HepG2 (cell line): ENCODE measurements around the gene PFDN5. TPM values are rescaled to one million over a fixed set of nuclear protein-coding genes. Genes with fewer than 3 reads are reported as not detected.

Source experiments
- DMAP1 ChIP-seq: IDR thresholded peaks from 2 replicates; pipeline ENCODE4 v1.6.1; 2016
- E2F1 ChIP-seq: sonication (generic); formaldehyde crosslinking; IDR thresholded peaks from 2 replicates; pipeline ENCODE4 v1.5.0; 2020; ENCODE audit warnings: missing genetic modification reagents
- HMG20B ChIP-seq: conservative IDR thresholded peaks from 2 replicates; pipeline ENCODE4 v1.6.1; 2016; ENCODE audit warnings: missing genetic modification reagents, missing compliant biosample characterization
- HMGXB4 ChIP-seq, 2 experiments: sonication (generic) in 1 of 2; formaldehyde crosslinking in 1 of 2; IDR thresholded peaks; 2 replicates each; pipeline versions ENCODE4 v1.4.0 to v1.6.1; 2018 to 2020; ENCODE audit warnings: missing genetic modification reagents in 2 of 2, borderline replicate concordance in 1 of 2, low read depth in 1 of 2, mild to moderate bottlenecking in 1 of 2, missing biosample characterization in 1 of 2
- HOXD1 ChIP-seq: sonication (generic); formaldehyde crosslinking; IDR thresholded peaks from 2 replicates; pipeline ENCODE4 v1.5.0; 2020; ENCODE audit warnings: missing genetic modification reagents
- IRX3 ChIP-seq: sonication (generic); formaldehyde crosslinking; IDR thresholded peaks from 2 replicates; pipeline ENCODE4 v1.8.1; 2023; ENCODE audit warnings: mild to moderate bottlenecking, low read depth, missing genetic modification reagents, borderline replicate concordance
- KAT2B ChIP-seq: fragments of 150-350 bp; IDR thresholded peaks from 2 replicates; pipeline ENCODE4 v1.6.1; 2014; ENCODE audit warnings: low read depth, low read length, borderline replicate concordance
- MTF2 ChIP-seq: sonication (generic); formaldehyde crosslinking; IDR thresholded peaks from 2 replicates; pipeline ENCODE4 v1.5.0; 2020; ENCODE audit warnings: missing genetic modification reagents, borderline replicate concordance
- PCBP1 ChIP-seq: fragments of 200-400 bp; formaldehyde crosslinking; IDR thresholded peaks from 2 replicates; pipeline ENCODE4 v1.6.1; 2017; ENCODE audit warnings: mild to moderate bottlenecking, low read depth, low read length, borderline replicate concordance
- TCF7L2 ChIP-seq: IDR thresholded peaks from 2 replicates; pipeline ENCODE4 v1.6.1; 2011; ENCODE audit warnings: mild to moderate bottlenecking, low read depth, low read length, moderate library complexity
- U2AF1 ChIP-seq: fragments of 200-400 bp; formaldehyde crosslinking; optimal IDR thresholded peaks from 2 replicates; pipeline ENCODE3; 2017; ENCODE audit warnings: mild to moderate bottlenecking, low read depth, low read length
- ZGPAT ChIP-seq: IDR thresholded peaks from 2 replicates; pipeline ENCODE4 v1.6.1; 2016; ENCODE audit warnings: mild to moderate bottlenecking
- ZNF768 ChIP-seq: sonication (generic); formaldehyde crosslinking; IDR thresholded peaks from 2 replicates; pipeline ENCODE4 v1.4.0; 2020; ENCODE audit warnings: missing genetic modification reagents
- polyA plus RNA-seq, 8 experiments: library from polyadenylated mRNA; depleted of rRNA in 3 of 8; stranded (reverse) in 7 of 8; unstranded in 1 of 8; fragments of >200 nt; fragmentation: Illumina TruSeq in 4 of 8; extraction: Trizol in 4 of 8; gene quantifications; 2 replicates each; pipeline versions ENCODE4 v1.2.1 to v1.2.3, GENCODE V29; 2011 to 2016; ENCODE audit warnings: low read depth in 4 of 8, missing spikeins in 1 of 8, mixed read lengths in 1 of 8; ENCODE audit not compliant: insufficient read depth in 1 of 8
- total RNA-seq, 5 experiments: library from RNA; depleted of rRNA; stranded (reverse); fragments of >200 nt; fragmentation: Illumina TruSeq; extraction: Trizol; gene quantifications; 2 replicates each; pipeline ENCODE4 v1.2.3, GENCODE V29; 2016; ENCODE audit warnings: low read depth in 1 of 5
- TF ChIP-seq, protein P1 (sequence below): sonication (generic); formaldehyde crosslinking; conservative IDR thresholded peaks from 2 replicates; pipeline ENCODE4 v1.5.0; 2020; ENCODE audit warnings: missing genetic modification reagents
- TF ChIP-seq, protein P2 (sequence below): sonication (generic); formaldehyde crosslinking; IDR thresholded peaks from 2 replicates; pipeline ENCODE4 v1.4.0; 2020; ENCODE audit warnings: missing genetic modification reagents

Gene PFDN5
- total and polyA plus RNA-seq, 2 of the 13 experiments (the other 11 are each of a cell fraction or from before 2014, with no cell fraction given), result 449 to 462 TPM

DNA sequence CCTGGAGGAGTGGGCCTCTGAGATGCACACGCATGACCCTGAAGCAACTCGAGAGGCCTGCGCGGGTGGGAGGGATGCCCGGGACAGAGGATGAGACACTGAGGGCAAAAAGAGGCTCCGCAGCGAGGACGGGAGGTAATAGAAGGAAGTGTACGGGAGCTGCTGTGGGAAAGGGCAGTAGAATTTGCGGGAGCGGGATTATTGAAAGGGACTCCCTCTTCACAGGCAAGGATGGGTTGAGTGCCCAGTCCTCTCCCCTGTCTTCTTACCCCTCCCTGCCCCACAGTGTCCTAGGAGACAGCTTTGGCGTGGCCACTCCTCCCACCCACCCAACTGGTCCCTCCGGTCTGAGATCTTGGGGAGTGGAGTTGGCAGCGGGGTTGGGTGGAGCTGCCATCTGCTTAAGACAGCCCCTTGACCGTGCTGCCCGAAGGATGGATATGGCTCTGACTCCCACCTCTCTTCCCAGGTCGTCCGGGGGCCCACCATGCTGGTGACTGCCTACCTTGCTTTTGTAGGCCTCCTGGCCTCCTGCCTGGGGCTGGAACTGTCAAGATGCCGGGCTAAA is 42.9 kb upstream of the PFDN5 start (continued):
- TF ChIP-seq, protein P1, sequence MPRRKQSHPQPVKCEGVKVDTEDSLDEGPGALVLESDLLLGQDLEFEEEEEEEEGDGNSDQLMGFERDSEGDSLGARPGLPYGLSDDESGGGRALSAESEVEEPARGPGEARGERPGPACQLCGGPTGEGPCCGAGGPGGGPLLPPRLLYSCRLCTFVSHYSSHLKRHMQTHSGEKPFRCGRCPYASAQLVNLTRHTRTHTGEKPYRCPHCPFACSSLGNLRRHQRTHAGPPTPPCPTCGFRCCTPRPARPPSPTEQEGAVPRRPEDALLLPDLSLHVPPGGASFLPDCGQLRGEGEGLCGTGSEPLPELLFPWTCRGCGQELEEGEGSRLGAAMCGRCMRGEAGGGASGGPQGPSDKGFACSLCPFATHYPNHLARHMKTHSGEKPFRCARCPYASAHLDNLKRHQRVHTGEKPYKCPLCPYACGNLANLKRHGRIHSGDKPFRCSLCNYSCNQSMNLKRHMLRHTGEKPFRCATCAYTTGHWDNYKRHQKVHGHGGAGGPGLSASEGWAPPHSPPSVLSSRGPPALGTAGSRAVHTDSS (CRISPR knock-in tag), result no peak
- no peak for TF ChIP-seq KAT2B
- no peak for TF ChIP-seq E2F1 (CRISPR knock-in tag)
- peak; percentile 8; the same call in 1 of the 2 replicates for TF ChIP-seq HOXD1 (CRISPR knock-in tag)
- TF ChIP-seq ZNF768 (CRISPR knock-in tag), result no peak
- no peak for TF ChIP-seq TCF7L2
- TF ChIP-seq, protein P2, sequence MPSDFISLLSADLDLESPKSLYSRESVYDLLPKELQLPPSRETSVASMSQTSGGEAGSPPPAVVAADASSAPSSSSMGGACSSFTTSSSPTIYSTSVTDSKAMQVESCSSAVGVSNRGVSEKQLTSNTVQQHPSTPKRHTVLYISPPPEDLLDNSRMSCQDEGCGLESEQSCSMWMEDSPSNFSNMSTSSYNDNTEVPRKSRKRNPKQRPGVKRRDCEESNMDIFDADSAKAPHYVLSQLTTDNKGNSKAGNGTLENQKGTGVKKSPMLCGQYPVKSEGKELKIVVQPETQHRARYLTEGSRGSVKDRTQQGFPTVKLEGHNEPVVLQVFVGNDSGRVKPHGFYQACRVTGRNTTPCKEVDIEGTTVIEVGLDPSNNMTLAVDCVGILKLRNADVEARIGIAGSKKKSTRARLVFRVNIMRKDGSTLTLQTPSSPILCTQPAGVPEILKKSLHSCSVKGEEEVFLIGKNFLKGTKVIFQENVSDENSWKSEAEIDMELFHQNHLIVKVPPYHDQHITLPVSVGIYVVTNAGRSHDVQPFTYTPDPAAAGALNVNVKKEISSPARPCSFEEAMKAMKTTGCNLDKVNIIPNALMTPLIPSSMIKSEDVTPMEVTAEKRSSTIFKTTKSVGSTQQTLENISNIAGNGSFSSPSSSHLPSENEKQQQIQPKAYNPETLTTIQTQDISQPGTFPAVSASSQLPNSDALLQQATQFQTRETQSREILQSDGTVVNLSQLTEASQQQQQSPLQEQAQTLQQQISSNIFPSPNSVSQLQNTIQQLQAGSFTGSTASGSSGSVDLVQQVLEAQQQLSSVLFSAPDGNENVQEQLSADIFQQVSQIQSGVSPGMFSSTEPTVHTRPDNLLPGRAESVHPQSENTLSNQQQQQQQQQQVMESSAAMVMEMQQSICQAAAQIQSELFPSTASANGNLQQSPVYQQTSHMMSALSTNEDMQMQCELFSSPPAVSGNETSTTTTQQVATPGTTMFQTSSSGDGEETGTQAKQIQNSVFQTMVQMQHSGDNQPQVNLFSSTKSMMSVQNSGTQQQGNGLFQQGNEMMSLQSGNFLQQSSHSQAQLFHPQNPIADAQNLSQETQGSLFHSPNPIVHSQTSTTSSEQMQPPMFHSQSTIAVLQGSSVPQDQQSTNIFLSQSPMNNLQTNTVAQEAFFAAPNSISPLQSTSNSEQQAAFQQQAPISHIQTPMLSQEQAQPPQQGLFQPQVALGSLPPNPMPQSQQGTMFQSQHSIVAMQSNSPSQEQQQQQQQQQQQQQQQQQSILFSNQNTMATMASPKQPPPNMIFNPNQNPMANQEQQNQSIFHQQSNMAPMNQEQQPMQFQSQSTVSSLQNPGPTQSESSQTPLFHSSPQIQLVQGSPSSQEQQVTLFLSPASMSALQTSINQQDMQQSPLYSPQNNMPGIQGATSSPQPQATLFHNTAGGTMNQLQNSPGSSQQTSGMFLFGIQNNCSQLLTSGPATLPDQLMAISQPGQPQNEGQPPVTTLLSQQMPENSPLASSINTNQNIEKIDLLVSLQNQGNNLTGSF (CRISPR knock-in tag), result no peak
- TF ChIP-seq ZGPAT (CRISPR knock-in tag), result 0 out of 2 replicates have a peak, but pooled peaks have one; percentile 5
- no peak for TF ChIP-seq HMG20B (CRISPR knock-in tag)
- TF ChIP-seq IRX3 (CRISPR knock-in tag), result no peak
- TF ChIP-seq MTF2 (CRISPR knock-in tag), result no peak; the same call in 1 of the 2 replicates
- TF ChIP-seq U2AF1, result no peak
- TF ChIP-seq DMAP1, result no peak
- TF ChIP-seq PCBP1, result no peak
- TF ChIP-seq HMGXB4 (CRISPR knock-in tag; IDR thresholded peaks at IDR 0.05; ENCODE audit: borderline replicate concordance in 1 of 2, low read depth in 1 of 2), result peak in 1 of 2 experiments; percentile 2; a peak in 1 of 4 replicates
